Left lung (tissue), 10 donors: ENCODE results near the gene IQGAP3. TPM values are rescaled to one million over a fixed set of nuclear protein-coding genes. Genes with fewer than 3 reads are reported as not detected.

Experiments
- ATAC-seq: fragments of 200-7000 bp; cut with Tn5 transposase; one replicate; pipeline ENCODE4 v1.9.1; 2020; ENCODE audit warnings: moderate library complexity
- DNase-seq, 4 donors: peaks; one replicate each; pipeline ENCODE4 v3.0.0-alpha.2; 2013 to 2020
- H3K27ac ChIP-seq, 2 donors: fragments of 200-600 bp; sonication (generic) in 1 of 2; one replicate each; pipeline versions ENCODE4 v1.5.0 to v1.8.0; 2020 to 2021
- H3K27me3 ChIP-seq, 2 donors: fragments of 200-600 bp; sonication (generic) in 1 of 2; one replicate each; pipeline versions ENCODE4 v1.5.0 to v1.8.0; 2020 to 2021
- H3K36me3 ChIP-seq, 2 donors: fragments of 200-600 bp; sonication (generic) in 1 of 2; one replicate each; pipeline versions ENCODE4 v1.5.0 to v1.8.0; 2020 to 2021
- H3K4me1 ChIP-seq, 2 donors: fragments of 200-600 bp; one replicate each; pipeline ENCODE4 v1.8.0; 2021
- H3K4me3 ChIP-seq, 2 donors: fragments of 200-600 bp; sonication (generic) in 1 of 2; one replicate each; pipeline versions ENCODE4 v1.5.0 to v1.8.0; 2020 to 2021; ENCODE audit warnings: mild to moderate bottlenecking in 1 of 2
- H3K9me3 ChIP-seq, 2 donors: fragments of 200-600 bp; sonication (generic) in 1 of 2; one replicate each; pipeline versions ENCODE4 v1.5.0 to v1.8.0; 2020 to 2021
- intact Hi-C, 2 donors: fragments of 100-400 bp; cut with DNase I; formaldehyde crosslinking; loops; one replicate each; pipeline versions ENCODE4 v1.11.2 to v1.14.2; 2022
- polyA plus RNA-seq, 6 donors: library from polyadenylated mRNA; unstranded; fragments of 120-200 nt; gene quantifications; one replicate each; pipeline ENCODE4 v1.2.1, GENCODE V29; 2013; ENCODE audit not compliant: insufficient read length in 6 of 6
- total RNA-seq, 2 donors: library from RNA; stranded (reverse); fragmentation: NEBNext Ultra II Directional; extraction: Animal tissue kit (Norgen Biotek cat#: 25700); gene quantifications; one replicate each; pipeline ENCODE4 v1.2.1, GENCODE V29; 2021
- TF ChIP-seq, protein P1 (sequence below), 2 donors: fragments of 200-600 bp; sonication (generic) in 1 of 2; IDR thresholded peaks; one replicate each; pipeline versions ENCODE4 v1.5.0 to v1.8.0; 2021; ENCODE audit warnings: antibody characterized with exemption in 2 of 2
- donor health status: DM: no; HTN: yes; CAD: no.
- donor health status: DM: no; HTN: no; CAD: no.

IQGAP3 gene
- total and polyA plus RNA-seq, 8 donors = 2.8 to 26.7 (median 13.1) TPM

DNA sequence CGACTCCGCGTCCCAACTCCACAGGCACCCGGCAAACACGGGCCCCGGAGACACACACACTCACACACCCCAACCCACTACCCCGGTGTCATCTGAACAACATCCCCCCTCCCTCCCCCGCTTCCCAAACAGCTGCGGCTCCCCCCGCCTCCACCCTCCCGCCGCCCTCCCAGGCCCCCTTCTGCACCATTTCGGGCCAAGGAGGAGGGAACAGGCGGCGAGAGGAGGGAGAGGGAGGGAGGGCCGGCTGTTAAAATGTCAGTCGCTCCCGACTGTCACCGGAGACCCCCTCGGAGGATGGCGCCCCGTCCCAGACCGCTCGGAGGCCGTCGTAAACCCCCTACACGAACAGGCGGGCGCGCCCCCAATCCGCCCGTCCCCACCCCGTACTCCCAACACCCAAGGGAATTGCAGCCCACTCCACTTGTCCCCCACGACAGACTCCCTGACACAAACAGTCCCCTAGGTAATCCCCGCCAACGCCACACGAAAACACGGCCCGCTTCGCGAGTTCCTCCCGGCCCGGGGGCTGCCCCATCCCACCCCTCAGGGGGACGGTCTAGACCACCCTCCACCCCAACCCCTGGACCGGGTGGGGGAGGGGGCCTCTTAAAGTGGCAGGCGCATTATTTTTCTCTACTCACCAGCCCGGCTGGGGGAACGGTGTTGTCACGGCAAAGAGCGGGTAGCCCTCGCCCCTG, 72.4 kb downstream of the IQGAP3 start:
- Histone ChIP-seq H3K4me1 (peaks cover 64 to 82% of the 10 kb centered on the region in 2 donors), H3K27me3 (no peaks in the 10 kb centered on the region), H3K9me3 (no peaks in the 10 kb centered on the region), H3K4me3 (peak overlapping the region; percentile 93 to 99), H3K27ac (peak overlapping the region; percentile 98 to 100), H3K36me3 (no peaks in the 10 kb centered on the region)
- ATAC-seq (no peak), DNase-seq (peak in 3 of 4 donors; percentile 68 to 84 (median 76))
- intact Hi-C loops = no loop called here
- TF ChIP-seq, protein P1, sequence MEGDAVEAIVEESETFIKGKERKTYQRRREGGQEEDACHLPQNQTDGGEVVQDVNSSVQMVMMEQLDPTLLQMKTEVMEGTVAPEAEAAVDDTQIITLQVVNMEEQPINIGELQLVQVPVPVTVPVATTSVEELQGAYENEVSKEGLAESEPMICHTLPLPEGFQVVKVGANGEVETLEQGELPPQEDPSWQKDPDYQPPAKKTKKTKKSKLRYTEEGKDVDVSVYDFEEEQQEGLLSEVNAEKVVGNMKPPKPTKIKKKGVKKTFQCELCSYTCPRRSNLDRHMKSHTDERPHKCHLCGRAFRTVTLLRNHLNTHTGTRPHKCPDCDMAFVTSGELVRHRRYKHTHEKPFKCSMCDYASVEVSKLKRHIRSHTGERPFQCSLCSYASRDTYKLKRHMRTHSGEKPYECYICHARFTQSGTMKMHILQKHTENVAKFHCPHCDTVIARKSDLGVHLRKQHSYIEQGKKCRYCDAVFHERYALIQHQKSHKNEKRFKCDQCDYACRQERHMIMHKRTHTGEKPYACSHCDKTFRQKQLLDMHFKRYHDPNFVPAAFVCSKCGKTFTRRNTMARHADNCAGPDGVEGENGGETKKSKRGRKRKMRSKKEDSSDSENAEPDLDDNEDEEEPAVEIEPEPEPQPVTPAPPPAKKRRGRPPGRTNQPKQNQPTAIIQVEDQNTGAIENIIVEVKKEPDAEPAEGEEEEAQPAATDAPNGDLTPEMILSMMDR (IDR thresholded peaks at IDR 0.05) = no peak

DNA sequence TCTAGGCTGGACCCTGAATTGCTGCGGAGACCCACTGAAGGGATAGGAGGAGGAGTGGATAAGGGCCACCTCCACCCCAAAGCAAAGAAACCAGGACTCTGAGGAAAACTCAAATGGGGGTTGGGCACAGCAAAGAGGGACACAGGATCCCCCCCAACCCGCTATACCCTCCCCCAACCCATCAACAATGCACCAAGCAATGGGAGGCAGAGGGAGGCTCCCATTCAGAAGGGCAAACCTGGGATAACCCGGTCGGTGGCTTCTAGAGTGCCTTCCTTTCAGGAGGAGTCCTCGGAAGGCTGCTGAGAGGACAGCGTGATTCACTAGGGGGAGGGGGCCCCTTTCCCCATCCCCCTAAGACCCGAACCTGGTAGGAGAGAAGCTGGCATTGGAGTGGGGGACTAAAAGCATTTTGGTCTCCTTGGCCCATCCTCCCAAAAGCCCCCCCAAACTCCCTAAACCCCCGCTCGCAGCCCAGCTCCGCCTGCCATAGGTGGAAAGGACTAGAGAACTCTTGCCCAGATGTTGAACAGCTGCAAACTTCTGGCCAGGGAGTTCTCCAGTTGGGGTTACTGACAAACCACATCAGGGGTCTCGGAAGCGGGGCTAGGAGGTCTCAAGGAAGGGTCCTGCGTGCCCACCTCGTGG, 73.0 kb downstream of the IQGAP3 start:
- Histone ChIP-seq H3K27ac (peak overlapping the region; percentile 98 to 100), H3K4me3 (peak overlapping the region; percentile 93 to 99), H3K4me1 (peaks cover 65 to 82% of the 10 kb centered on the region in 2 donors), H3K36me3 (no peaks in the 10 kb centered on the region), H3K27me3 (no peaks in the 10 kb centered on the region), H3K9me3 (no peaks in the 10 kb centered on the region)
- DNase-seq (peak in 3 of 4 donors; percentile 41 to 83 (median 80)), ATAC-seq (no peak)
- TF ChIP-seq, protein P1 (IDR thresholded peaks at IDR 0.05) = no peak
- intact Hi-C loops = no loop called here

DNA sequence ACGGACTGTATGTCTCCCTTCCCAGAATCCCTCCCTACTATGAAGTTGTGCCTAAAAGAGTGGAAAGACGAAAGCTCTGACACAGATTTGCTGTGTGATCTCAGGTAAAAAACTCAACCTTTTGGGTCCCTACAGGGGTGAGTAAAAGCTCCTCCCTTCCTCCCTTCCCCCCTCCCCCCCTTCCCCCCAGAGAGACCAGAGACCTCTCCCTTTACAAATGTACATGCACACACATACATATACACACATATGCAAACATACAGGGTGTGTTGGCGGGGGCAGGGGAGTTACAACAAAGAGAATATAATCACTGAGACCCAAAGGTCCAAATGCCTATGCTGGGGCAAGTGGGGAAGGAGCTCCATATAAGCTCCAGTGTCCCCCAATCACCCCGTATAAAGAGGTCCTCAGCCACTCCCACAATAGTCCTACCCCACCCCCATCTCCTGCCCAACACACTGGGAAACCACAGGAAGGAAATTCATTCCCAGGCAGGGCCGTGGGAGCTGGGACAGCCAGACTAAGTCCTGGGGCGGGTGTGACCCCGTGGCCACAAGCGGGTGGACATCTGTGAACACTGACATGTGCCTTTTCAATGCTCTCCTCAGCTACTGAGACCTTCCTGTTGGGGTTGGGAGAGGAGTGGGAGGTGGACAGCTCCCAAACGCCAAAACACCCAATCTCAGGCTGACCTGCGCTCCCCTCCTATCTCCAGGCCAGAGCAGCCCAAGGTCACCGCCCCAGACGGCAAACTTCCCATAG, 73.8 kb downstream of the IQGAP3 start:
- Histone ChIP-seq H3K27me3 (no peaks in the 10 kb centered on the region), H3K4me3 (peak overlapping the region; percentile 93 to 99), H3K36me3 (no peaks in the 10 kb centered on the region), H3K4me1 (peaks cover 65 to 82% of the 10 kb centered on the region in 2 donors), H3K9me3 (no peaks in the 10 kb centered on the region), H3K27ac (peak overlapping the region; percentile 98 to 100)
- TF ChIP-seq, protein P1 (IDR thresholded peaks at IDR 0.05) = no peak
- DNase-seq = peak in 2 of 4 donors; percentile 42 to 63
- no peak for ATAC-seq
- intact Hi-C loops = no loop called here

DNA sequence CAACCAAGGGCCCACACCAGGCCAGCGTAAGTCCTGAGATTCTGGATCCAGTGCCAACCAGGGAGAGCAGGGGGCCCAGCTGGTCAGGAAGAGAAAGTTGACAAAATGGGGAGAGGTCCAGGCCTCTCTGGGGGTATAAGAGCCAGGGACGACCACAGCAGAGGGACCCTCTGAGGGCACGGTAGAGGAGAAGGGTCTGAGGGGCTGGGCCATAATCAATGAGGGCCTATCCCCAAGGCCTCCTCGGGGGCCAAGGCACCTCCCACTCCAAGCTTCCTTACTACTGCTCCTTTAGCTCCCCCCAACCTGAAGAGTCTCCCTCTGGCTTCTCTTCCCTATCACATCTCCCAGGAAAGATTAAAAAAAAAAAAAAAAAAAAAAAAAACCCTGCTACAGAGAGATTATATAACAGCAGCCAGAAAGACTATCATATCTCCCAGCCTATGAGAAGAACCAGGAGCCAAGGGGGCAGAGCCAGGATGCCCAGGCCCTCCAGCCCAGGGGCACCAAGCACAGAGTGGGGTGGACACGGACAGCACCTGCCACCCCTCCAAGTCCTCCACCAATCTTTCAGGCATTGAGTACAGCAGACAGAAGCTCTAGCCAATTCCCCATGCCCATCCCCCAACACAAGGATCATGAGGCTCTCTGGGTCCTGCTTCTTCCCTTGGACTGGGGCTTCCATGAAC, 74.5 kb downstream of the IQGAP3 start:
- ATAC-seq (no peak), DNase-seq (peak in 1 of 4 donors; percentile 32)
- TF ChIP-seq, protein P1 (IDR thresholded peaks at IDR 0.05) = no peak
- intact Hi-C loops = no loop called here
- Histone ChIP-seq H3K4me1 (peaks cover 65 to 82% of the 10 kb centered on the region in 2 donors), H3K27me3 (no peaks in the 10 kb centered on the region), H3K9me3 (no peaks in the 10 kb centered on the region), H3K27ac (peak overlapping the region; percentile 48 to 100), H3K36me3 (no peaks in the 10 kb centered on the region), H3K4me3 (peak overlapping the region in 1 of 2 donors; percentile 99)
